GM12878 (cell line): ENCODE measurements around the gene HIGD1C. TPM values are rescaled to one million over a fixed set of nuclear protein-coding genes. Genes with fewer than 3 reads are reported as not detected.

Source experiments
- ATAC-seq: fragments of 200-7000 bp; cut with Tn5 transposase; 3 replicates; pipeline ENCODE4 v1.9.1; 2020; ENCODE audit warnings: mild to moderate bottlenecking, moderate library complexity
- BruUV-seq: library from RNA; stranded (reverse); fragments of 400-500 nt; replicated peaks from 2 replicates; lab custom pipeline; 2021; lab: Mats Ljungman, UMichigan
- CTCF ChIA-PET: fragments of 300-600 bp; sonication (Branson Sonifier 250); formaldehyde crosslinking; extraction: SDS; loops from one replicate; lab custom pipeline; 2021; ENCODE audit warnings: inconsistent platforms; lab: Yijun Ruan, JAX
- POLR2A ChIA-PET: fragments of 350-600 bp; formaldehyde crosslinking; extraction: SDS; loops from one replicate; lab custom pipeline; 2021; ENCODE audit warnings: inconsistent platforms; lab: Charles Lee
- RAD21 ChIA-PET: fragments of 300-600 bp; sonication (Branson Sonifier 250); formaldehyde crosslinking; loops from one replicate; lab custom pipeline; 2023; ENCODE audit warnings: antibody characterized with exemption; ENCODE audit not compliant: unreplicated experiment; lab: Charles Lee
- SMC1A ChIA-PET: fragments of 300-600 bp; sonication (Branson Sonifier 250); formaldehyde crosslinking; loops from one replicate; lab custom pipeline; 2023; ENCODE audit not compliant: unreplicated experiment, uncharacterized antibody; lab: Charles Lee
- DNase-seq: peaks from one replicate; pipeline ENCODE4 v3.0.0-alpha.2; 2011; ENCODE audit warnings: low read depth, low spot score
- FAIRE-seq: peaks from 3 replicates; lab custom pipeline; 2011; peaks lifted over from hg19 to GRCh38; lab: Jason Lieb, UNC
- H2AFZ ChIP-seq: 2 replicates; pipeline ENCODE4 v1.6.0; 2011; ENCODE audit warnings: low read depth, low read length, control low read depth; ENCODE audit not compliant: control insufficient read depth
- H3K27ac ChIP-seq: 2 replicates; pipeline ENCODE4 v1.5.1; 2011; ENCODE audit warnings: control low read depth; ENCODE audit not compliant: control insufficient read depth, insufficient read depth
- H3K27me3 ChIP-seq, 2 experiments: replicated peaks in 1 of 2; 2 replicates each; pipeline versions ENCODE4 v1.6.0 to v1.6.1; 2011; ENCODE audit warnings: low read length in 1 of 2; ENCODE audit not compliant: control insufficient read depth in 2 of 2, insufficient read depth in 2 of 2
- H3K36me3 ChIP-seq, 2 experiments: 2 replicates each; pipeline ENCODE4 v1.5.1; 2011; ENCODE audit warnings: low read length in 1 of 2; ENCODE audit not compliant: control insufficient read depth in 2 of 2, insufficient read depth in 2 of 2
- H3K4me1 ChIP-seq: 2 replicates; pipeline ENCODE4 v1.6.1; 2011; ENCODE audit warnings: mild to moderate bottlenecking, low read length, moderate library complexity, mixed read lengths; ENCODE audit not compliant: control insufficient read depth, insufficient read depth
- H3K4me2 ChIP-seq: 2 replicates; pipeline ENCODE4 v1.6.0; 2011; ENCODE audit warnings: control low read depth; ENCODE audit not compliant: control insufficient read depth, insufficient read depth
- H3K4me3 ChIP-seq: fragments of 200-600 bp; sonication (generic); 2 replicates; pipeline ENCODE4 v1.5.1; 2016
- H3K79me2 ChIP-seq: 2 replicates; pipeline ENCODE4 v1.6.0; 2011; ENCODE audit warnings: low read length; ENCODE audit not compliant: control insufficient read depth, insufficient read depth
- H3K9ac ChIP-seq: 2 replicates; pipeline ENCODE4 v1.8.0; 2011; ENCODE audit warnings: low read length, control low read depth, mixed read lengths; ENCODE audit not compliant: control insufficient read depth, insufficient read depth
- H3K9me3 ChIP-seq: replicated peaks from 3 replicates; pipeline ENCODE4 v1.5.1; 2011; ENCODE audit warnings: mild to moderate bottlenecking, low read length; ENCODE audit not compliant: control insufficient read depth, insufficient read depth
- H4K20me1 ChIP-seq: 2 replicates; pipeline ENCODE4 v1.6.0; 2011; ENCODE audit not compliant: control insufficient read depth, insufficient read depth
- CBX3 ChIP-seq: fragments of 200-600 bp; sonication (generic); IDR thresholded peaks from 2 replicates; pipeline ENCODE4 v1.6.1; 2016; ENCODE audit warnings: low read depth, borderline replicate concordance
- KAT2A ChIP-seq: conservative IDR thresholded peaks from 2 replicates; pipeline ENCODE4 v1.6.1; 2011; ENCODE audit warnings: low read depth, low read length; ENCODE audit not compliant: control insufficient read depth
- MTA2 ChIP-seq: fragments of 450-650 bp; IDR thresholded peaks from 2 replicates; pipeline ENCODE4 v1.6.1; 2016; ENCODE audit warnings: low read depth, mild to moderate bottlenecking, moderate library complexity
- NBN ChIP-seq: fragments of 450-650 bp; IDR thresholded peaks from 2 replicates; pipeline ENCODE4 v1.6.1; 2016
- POLR2AphosphoS5 ChIP-seq: IDR thresholded peaks from 2 replicates; pipeline ENCODE4 v1.6.1; 2011; ENCODE audit warnings: mild to moderate bottlenecking, low read length, inconsistent platforms
- RELA ChIP-seq: fragments of 450-650 bp; IDR thresholded peaks from 2 replicates; pipeline ENCODE4 v1.8.0; 2014; ENCODE audit warnings: borderline replicate concordance; ENCODE audit not compliant: partially characterized antibody
- SRF ChIP-seq, 2 experiments: IDR thresholded peaks; 2 replicates each; pipeline ENCODE4 v1.6.1; 2011; ENCODE audit warnings: low read depth in 2 of 2, low read length in 2 of 2, mild to moderate bottlenecking in 1 of 2, moderate library complexity in 1 of 2
- STAT1 ChIP-seq: fragments of 450-650 bp; conservative IDR thresholded peaks from 2 replicates; pipeline ENCODE4 v1.6.1; 2014; ENCODE audit warnings: antibody characterized with exemption, mild to moderate bottlenecking
- ZNF622 ChIP-seq: fragments of 450-650 bp; IDR thresholded peaks from 2 replicates; pipeline ENCODE4 v1.6.1; 2017; ENCODE audit warnings: mild to moderate bottlenecking, inconsistent platforms
- WGBS: methylation state at CpG from one replicate; pipeline ENCODE4 v1.1.6; 2016; ENCODE audit warnings: low lambda C conversion rate; ENCODE audit not compliant: insufficient replicate concordance, insufficient coverage; ENCODE audit errors: missing lambda C conversion rate; 5-methylcytosine and 5-hydroxymethylcytosine counted together
- in situ Hi-C: fragments of 300-500 bp; cut with MboI; formaldehyde crosslinking; loops from 9 replicates; pipeline ENCODE4 v1.14.3; 2018; ENCODE audit warnings: mixed read lengths
- intact Hi-C: fragments of 100-400 bp; cut with micrococcal nuclease; formaldehyde crosslinking; loops from one replicate; pipeline ENCODE4 v1.14.2; 2022; ENCODE audit not compliant: unreplicated experiment
- polyA plus RNA-seq, 11 experiments: library from polyadenylated mRNA; depleted of rRNA in 4 of 11; unstranded in 6 of 11; stranded (reverse) in 5 of 11; fragments of >200 nt; fragmentation: Nextera tagmentation in 4 of 11; fragmentation: Illumina TruSeq in 1 of 11; extraction: Ambion mirVana in 4 of 11; extraction: Trizol in 1 of 11; gene quantifications; 1 replicate in 1 of 11; 2 replicates in 10 of 11; pipeline versions ENCODE4 v1.2.1 to v1.2.3, GENCODE V29; 2011 to 2016; ENCODE audit warnings: inconsistent platforms in 2 of 11, missing spikeins in 2 of 11, low read depth in 1 of 11
- total RNA-seq, 4 experiments: library from RNA; depleted of rRNA in 3 of 4; stranded (reverse); fragments of >200 nt in 3 of 4; fragmentation: Illumina TruSeq in 1 of 4; extraction: Trizol in 1 of 4; gene quantifications; 2 replicates each; pipeline versions ENCODE4 v1.2.1 to v1.2.3, GENCODE V29; 2013 to 2021
- TF ChIP-seq, protein P1 (sequence below): fragments of 450-650 bp; IDR thresholded peaks from 2 replicates; pipeline ENCODE4 v1.6.1; 2017; ENCODE audit warnings: mild to moderate bottlenecking, moderate library complexity
- TF ChIP-seq, protein P2 (sequence below), 3 experiments: IDR thresholded peaks in 2 of 3; conservative IDR thresholded peaks in 1 of 3; 2 replicates each; pipeline ENCODE4 v1.5.1; 2011; ENCODE audit warnings: low read depth in 3 of 3, low read length in 3 of 3, mild to moderate bottlenecking in 3 of 3, control low read depth in 2 of 3, moderate library complexity in 2 of 3, inconsistent platforms in 1 of 3, mixed read lengths in 1 of 3; ENCODE audit not compliant: control insufficient read depth in 2 of 3, insufficient read depth in 1 of 3; ENCODE audit errors: extremely low read depth in 1 of 3
- TF ChIP-seq, protein P3 (sequence below): fragments of 150-350 bp; IDR thresholded peaks from 2 replicates; pipeline ENCODE4 v1.6.1; 2014; ENCODE audit warnings: mild to moderate bottlenecking, low read depth, low read length
- TF ChIP-seq, protein P4 (sequence below): IDR thresholded peaks from 2 replicates; pipeline ENCODE4 v1.6.1; 2012; ENCODE audit warnings: low read depth, low read length, improper control_type of control experiment

HIGD1C gene
- total and polyA plus RNA-seq, 10 of the 15 experiments (the other 5 are each of a cell fraction or from before 2014, with no cell fraction given) = not detected

DNA sequence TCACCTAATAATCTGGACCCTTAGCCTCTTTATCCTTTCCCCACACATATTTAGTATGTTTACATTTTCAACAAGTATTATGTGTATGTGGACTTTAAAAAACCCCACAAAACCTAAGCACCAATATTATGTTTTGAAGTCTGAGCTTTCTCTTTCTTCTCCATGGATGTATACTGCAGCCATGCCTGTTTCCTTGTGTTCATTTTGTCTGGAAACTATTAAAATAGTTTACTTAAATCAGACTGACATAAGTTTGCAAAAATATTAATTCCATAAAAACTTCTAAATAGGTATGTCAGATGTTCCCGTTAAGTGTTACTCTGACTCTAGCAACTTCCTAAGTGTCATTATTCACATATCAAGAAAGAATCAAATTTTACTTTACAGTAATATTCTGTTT is 2.9 kb downstream of the HIGD1C start (continued):
- TF ChIP-seq, protein P1, sequence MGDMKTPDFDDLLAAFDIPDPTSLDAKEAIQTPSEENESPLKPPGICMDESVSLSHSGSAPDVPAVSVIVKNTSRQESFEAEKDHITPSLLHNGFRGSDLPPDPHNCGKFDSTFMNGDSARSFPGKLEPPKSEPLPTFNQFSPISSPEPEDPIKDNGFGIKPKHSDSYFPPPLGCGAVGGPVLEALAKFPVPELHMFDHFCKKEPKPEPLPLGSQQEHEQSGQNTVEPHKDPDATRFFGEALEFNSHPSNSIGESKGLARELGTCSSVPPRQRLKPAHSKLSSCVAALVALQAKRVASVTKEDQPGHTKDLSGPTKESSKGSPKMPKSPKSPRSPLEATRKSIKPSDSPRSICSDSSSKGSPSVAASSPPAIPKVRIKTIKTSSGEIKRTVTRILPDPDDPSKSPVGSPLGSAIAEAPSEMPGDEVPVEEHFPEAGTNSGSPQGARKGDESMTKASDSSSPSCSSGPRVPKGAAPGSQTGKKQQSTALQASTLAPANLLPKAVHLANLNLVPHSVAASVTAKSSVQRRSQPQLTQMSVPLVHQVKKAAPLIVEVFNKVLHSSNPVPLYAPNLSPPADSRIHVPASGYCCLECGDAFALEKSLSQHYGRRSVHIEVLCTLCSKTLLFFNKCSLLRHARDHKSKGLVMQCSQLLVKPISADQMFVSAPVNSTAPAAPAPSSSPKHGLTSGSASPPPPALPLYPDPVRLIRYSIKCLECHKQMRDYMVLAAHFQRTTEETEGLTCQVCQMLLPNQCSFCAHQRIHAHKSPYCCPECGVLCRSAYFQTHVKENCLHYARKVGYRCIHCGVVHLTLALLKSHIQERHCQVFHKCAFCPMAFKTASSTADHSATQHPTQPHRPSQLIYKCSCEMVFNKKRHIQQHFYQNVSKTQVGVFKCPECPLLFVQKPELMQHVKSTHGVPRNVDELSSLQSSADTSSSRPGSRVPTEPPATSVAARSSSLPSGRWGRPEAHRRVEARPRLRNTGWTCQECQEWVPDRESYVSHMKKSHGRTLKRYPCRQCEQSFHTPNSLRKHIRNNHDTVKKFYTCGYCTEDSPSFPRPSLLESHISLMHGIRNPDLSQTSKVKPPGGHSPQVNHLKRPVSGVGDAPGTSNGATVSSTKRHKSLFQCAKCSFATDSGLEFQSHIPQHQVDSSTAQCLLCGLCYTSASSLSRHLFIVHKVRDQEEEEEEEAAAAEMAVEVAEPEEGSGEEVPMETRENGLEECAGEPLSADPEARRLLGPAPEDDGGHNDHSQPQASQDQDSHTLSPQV = no peak
- TF ChIP-seq, protein P2, sequence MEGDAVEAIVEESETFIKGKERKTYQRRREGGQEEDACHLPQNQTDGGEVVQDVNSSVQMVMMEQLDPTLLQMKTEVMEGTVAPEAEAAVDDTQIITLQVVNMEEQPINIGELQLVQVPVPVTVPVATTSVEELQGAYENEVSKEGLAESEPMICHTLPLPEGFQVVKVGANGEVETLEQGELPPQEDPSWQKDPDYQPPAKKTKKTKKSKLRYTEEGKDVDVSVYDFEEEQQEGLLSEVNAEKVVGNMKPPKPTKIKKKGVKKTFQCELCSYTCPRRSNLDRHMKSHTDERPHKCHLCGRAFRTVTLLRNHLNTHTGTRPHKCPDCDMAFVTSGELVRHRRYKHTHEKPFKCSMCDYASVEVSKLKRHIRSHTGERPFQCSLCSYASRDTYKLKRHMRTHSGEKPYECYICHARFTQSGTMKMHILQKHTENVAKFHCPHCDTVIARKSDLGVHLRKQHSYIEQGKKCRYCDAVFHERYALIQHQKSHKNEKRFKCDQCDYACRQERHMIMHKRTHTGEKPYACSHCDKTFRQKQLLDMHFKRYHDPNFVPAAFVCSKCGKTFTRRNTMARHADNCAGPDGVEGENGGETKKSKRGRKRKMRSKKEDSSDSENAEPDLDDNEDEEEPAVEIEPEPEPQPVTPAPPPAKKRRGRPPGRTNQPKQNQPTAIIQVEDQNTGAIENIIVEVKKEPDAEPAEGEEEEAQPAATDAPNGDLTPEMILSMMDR (IDR thresholded peaks at IDR 0.05 in 2 of 3, conservative IDR thresholded peaks at IDR 0.05 in 1 of 3; ENCODE audit: control insufficient read depth in 2 of 3, extremely low read depth in 1 of 3, insufficient read depth in 1 of 3, low read depth in 3 of 3, low read length in 3 of 3) = no peak
- TF ChIP-seq MTA2 = no peak

DNA sequence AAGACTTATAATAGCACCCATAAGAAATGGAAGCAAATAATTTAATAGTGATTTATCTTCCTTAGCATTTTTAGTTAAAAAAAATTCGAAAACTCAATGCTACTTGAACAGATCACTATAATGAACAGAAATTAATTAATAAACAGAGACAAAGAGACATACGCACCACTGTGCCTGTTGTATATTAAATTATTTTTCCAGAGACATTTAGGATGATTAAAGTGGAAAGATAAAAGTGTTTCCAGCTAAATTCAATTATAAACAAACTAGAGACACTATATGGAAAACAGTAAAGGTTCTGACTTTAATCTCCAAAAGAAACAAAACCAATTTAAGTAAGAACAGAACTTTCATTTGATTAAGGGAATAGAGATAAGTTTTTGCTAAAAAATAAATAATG is 3.4 kb downstream of the HIGD1C start:
- no peak for FAIRE-seq
- ChIA-PET RAD21 (no interaction called here), POLR2A (interaction anchor here (0.5 kb wide), 1 partner anchor 363 kb away, joined by 3 read pairs; no protein-coding TSS in a partner anchor), CTCF (interaction anchor here (1.3 kb wide), 1 partner anchor 130 kb away, joined by 3 read pairs; no protein-coding TSS in a partner anchor), SMC1A (no interaction called here)
- Histone ChIP-seq H3K27ac (no peak overlapping the region), H3K4me3 (no peak overlapping the region), H3K4me2 (no peak overlapping the region), H3K27me3 (no peaks in the 10 kb centered on the region), H2AFZ (no peak overlapping the region), H3K9me3 (no peaks in the 10 kb centered on the region), H3K79me2 (no peaks in the 10 kb centered on the region), H3K36me3 (no peaks in the 10 kb centered on the region), H4K20me1 (no peaks in the 10 kb centered on the region), H3K4me1 (no peaks in the 10 kb centered on the region), H3K9ac (no peak overlapping the region)
- DNase-seq = no peak
- no peak for ATAC-seq
- intact Hi-C loops (no loop called here), in situ Hi-C loops (no loop called here)
- WGBS = 58% methylated on average over 2 of the region's 2 CpGs
- no TSS peak for BruUV-seq
- no peak for TF ChIP-seq CBX3
- TF ChIP-seq, protein P3, sequence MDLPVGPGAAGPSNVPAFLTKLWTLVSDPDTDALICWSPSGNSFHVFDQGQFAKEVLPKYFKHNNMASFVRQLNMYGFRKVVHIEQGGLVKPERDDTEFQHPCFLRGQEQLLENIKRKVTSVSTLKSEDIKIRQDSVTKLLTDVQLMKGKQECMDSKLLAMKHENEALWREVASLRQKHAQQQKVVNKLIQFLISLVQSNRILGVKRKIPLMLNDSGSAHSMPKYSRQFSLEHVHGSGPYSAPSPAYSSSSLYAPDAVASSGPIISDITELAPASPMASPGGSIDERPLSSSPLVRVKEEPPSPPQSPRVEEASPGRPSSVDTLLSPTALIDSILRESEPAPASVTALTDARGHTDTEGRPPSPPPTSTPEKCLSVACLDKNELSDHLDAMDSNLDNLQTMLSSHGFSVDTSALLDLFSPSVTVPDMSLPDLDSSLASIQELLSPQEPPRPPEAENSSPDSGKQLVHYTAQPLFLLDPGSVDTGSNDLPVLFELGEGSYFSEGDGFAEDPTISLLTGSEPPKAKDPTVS = no peak
- no peak for TF ChIP-seq SRF (IDR thresholded peaks at IDR 0.05; ENCODE audit: low read depth in 2 of 2, low read length in 2 of 2)
- no peak for TF ChIP-seq RELA
- TF ChIP-seq STAT1 = no peak
- no peak for TF ChIP-seq ZNF622
- TF ChIP-seq POLR2AphosphoS5 = no peak
- TF ChIP-seq KAT2A = no peak
- TF ChIP-seq NBN = no peak
- TF ChIP-seq, protein P4, sequence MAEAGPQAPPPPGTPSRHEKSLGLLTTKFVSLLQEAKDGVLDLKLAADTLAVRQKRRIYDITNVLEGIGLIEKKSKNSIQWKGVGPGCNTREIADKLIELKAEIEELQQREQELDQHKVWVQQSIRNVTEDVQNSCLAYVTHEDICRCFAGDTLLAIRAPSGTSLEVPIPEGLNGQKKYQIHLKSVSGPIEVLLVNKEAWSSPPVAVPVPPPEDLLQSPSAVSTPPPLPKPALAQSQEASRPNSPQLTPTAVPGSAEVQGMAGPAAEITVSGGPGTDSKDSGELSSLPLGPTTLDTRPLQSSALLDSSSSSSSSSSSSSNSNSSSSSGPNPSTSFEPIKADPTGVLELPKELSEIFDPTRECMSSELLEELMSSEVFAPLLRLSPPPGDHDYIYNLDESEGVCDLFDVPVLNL = no peak
